H1 (cell line): Measurements from ENCODE around the gene BARHL1. TPM values are rescaled to one million over a fixed set of nuclear protein-coding genes. Genes with fewer than 3 reads are reported as not detected.

ENCODE experiments used
- CTCF ChIA-PET: fragments of 300-600 bp; sonication (Branson Sonifier 250); formaldehyde crosslinking; loops from one replicate; lab custom pipeline; 2021; ENCODE audit not compliant: partially characterized antibody; lab: Charles Lee
- POLR2A ChIA-PET: fragments of 300-600 bp; sonication (Branson Sonifier 250); formaldehyde crosslinking; loops from one replicate; lab custom pipeline; 2021; ENCODE audit warnings: inconsistent platforms; ENCODE audit not compliant: partially characterized antibody; lab: Charles Lee
- DNase-seq, 2 experiments: peaks; one replicate each; pipeline versions ENCODE4 v3.0.0 to v3.0.0-alpha.2; 2010 to 2022; ENCODE audit warnings: low spot score in 2 of 2, low read depth in 1 of 2, mixed read lengths in 1 of 2
- FAIRE-seq: peaks from 2 replicates; lab custom pipeline; 2011; peaks lifted over from hg19 to GRCh38; lab: Jason Lieb, UNC
- H2AFZ ChIP-seq: 2 replicates; pipeline ENCODE4 v1.8.1; 2012; ENCODE audit warnings: low read length, inconsistent platforms
- H2AK5ac ChIP-seq: 2 replicates; pipeline ENCODE4 v1.6.1; 2013; ENCODE audit warnings: low read depth, low read length
- H2BK120ac ChIP-seq: replicated peaks from 2 replicates; pipeline ENCODE3; 2013; ENCODE audit warnings: low read depth, low read length, inconsistent platforms
- H2BK12ac ChIP-seq: 2 replicates; pipeline ENCODE4 v1.6.1; 2013; ENCODE audit warnings: low read depth, low read length
- H2BK15ac ChIP-seq: 2 replicates; pipeline ENCODE4 v1.6.1; 2013; ENCODE audit warnings: low read length
- H2BK20ac ChIP-seq: 2 replicates; pipeline ENCODE4 v1.6.1; 2013; ENCODE audit warnings: low read length
- H2BK5ac ChIP-seq: 2 replicates; pipeline ENCODE4 v1.6.1; 2013; ENCODE audit warnings: low read depth, low read length
- H3K14ac ChIP-seq: 2 replicates; pipeline ENCODE4 v1.6.1; 2013; ENCODE audit warnings: inconsistent platforms; ENCODE audit not compliant: insufficient read length
- H3K18ac ChIP-seq: 2 replicates; pipeline ENCODE4 v1.6.1; 2013; ENCODE audit warnings: low read length; ENCODE audit errors: extremely low read depth
- H3K23ac ChIP-seq: 2 replicates; pipeline ENCODE4 v1.6.1; 2013; ENCODE audit warnings: inconsistent platforms; ENCODE audit not compliant: insufficient read length
- H3K23me2 ChIP-seq: 2 replicates; pipeline ENCODE4 v1.6.1; 2013; ENCODE audit warnings: low read depth, low read length
- H3K27ac ChIP-seq: 2 replicates; pipeline ENCODE4 v1.6.1; 2011; ENCODE audit warnings: low read depth, low read length, inconsistent platforms
- H3K27me3 ChIP-seq, 4 experiments: replicated peaks in 1 of 4; 1 replicate in 1 of 4; 2 replicates in 3 of 4; pipeline versions ENCODE4 v1.6.1 to v1.8.1; 2011 to 2013; ENCODE audit warnings: low read length in 3 of 4, mild to moderate bottlenecking in 3 of 4, inconsistent platforms in 2 of 4, mixed read lengths in 2 of 4, moderate library complexity in 1 of 4; ENCODE audit not compliant: control insufficient read depth in 3 of 4, insufficient read depth in 3 of 4; ENCODE audit errors: extremely low read depth in 1 of 4
- H3K36me3 ChIP-seq, 4 experiments: 2 replicates each; pipeline versions ENCODE4 v1.6.1 to v1.8.1; 2011 to 2013; ENCODE audit warnings: mild to moderate bottlenecking in 4 of 4, low read length in 3 of 4, moderate library complexity in 2 of 4, control low read depth in 1 of 4, inconsistent platforms in 1 of 4; ENCODE audit not compliant: insufficient read depth in 4 of 4, control insufficient read depth in 2 of 4
- H3K4ac ChIP-seq: replicated peaks from 2 replicates; pipeline ENCODE3; 2013; ENCODE audit warnings: low read length, low read depth, mixed read lengths, inconsistent platforms; ENCODE audit not compliant: insufficient read length
- H3K4me1 ChIP-seq, 4 experiments: replicated peaks in 1 of 4; 1 replicate in 1 of 4; 2 replicates in 3 of 4; pipeline versions ENCODE4 v1.6.1 to v1.8.1; 2011 to 2013; ENCODE audit warnings: low read length in 3 of 4, inconsistent platforms in 2 of 4, mixed read lengths in 1 of 4; ENCODE audit not compliant: insufficient read depth in 4 of 4, control insufficient read depth in 3 of 4
- H3K4me2 ChIP-seq, 2 experiments: 2 replicates each; pipeline versions ENCODE4 v1.6.1 to v1.8.1; 2011 to 2013; ENCODE audit warnings: low read depth in 2 of 2, low read length in 2 of 2, control low read depth in 1 of 2, inconsistent platforms in 1 of 2, mild to moderate bottlenecking in 1 of 2; ENCODE audit not compliant: insufficient read depth in 1 of 2
- H3K4me3 ChIP-seq, 4 experiments: fragments of 200-600, 300-600 bp in 1 of 4; sonication (generic), shearing (Covaris generic), sonication (Bioruptor Twin) in 1 of 4; 2 replicates each; pipeline versions ENCODE4 v1.5.1 to v1.8.1; 2011 to 2016; ENCODE audit warnings: low read length in 4 of 4, low read depth in 3 of 4, control low read depth in 2 of 4, inconsistent platforms in 2 of 4, mild to moderate bottlenecking in 2 of 4, mixed read lengths in 1 of 4, moderate library complexity in 1 of 4; ENCODE audit not compliant: insufficient read depth in 2 of 4; ENCODE audit errors: extremely low read depth in 1 of 4
- H3K56ac ChIP-seq: replicated peaks from 2 replicates; pipeline ENCODE3; 2013; ENCODE audit warnings: low read depth, mild to moderate bottlenecking, mixed read lengths, low read length, inconsistent platforms; ENCODE audit not compliant: insufficient read length
- H3K79me1 ChIP-seq: 2 replicates; pipeline ENCODE4 v1.6.1; 2013; ENCODE audit warnings: low read depth, low read length, control low read depth
- H3K79me2 ChIP-seq, 2 experiments: 2 replicates each; pipeline versions ENCODE4 v1.6.1 to v1.8.1; 2012 to 2013; ENCODE audit warnings: low read length in 2 of 2, mild to moderate bottlenecking in 2 of 2, inconsistent platforms in 1 of 2; ENCODE audit not compliant: insufficient read depth in 2 of 2, control insufficient read depth in 1 of 2
- H3K9ac ChIP-seq, 4 experiments: replicated peaks in 1 of 4; 1 replicate in 1 of 4; 2 replicates in 3 of 4; pipeline versions ENCODE4 v1.6.1 to v1.8.1; 2011 to 2013; ENCODE audit warnings: low read depth in 3 of 4, low read length in 3 of 4, control low read depth in 2 of 4, mild to moderate bottlenecking in 2 of 4, moderate library complexity in 2 of 4, inconsistent platforms in 1 of 4; ENCODE audit errors: extremely low read depth in 1 of 4
- H3K9me3 ChIP-seq, 2 experiments: 2 replicates each; pipeline versions ENCODE4 v1.6.1 to v1.8.1; 2012 to 2013; ENCODE audit warnings: mild to moderate bottlenecking in 2 of 2, moderate library complexity in 2 of 2, control low read depth in 1 of 2, inconsistent platforms in 1 of 2, low read depth in 1 of 2, low read length in 1 of 2, mixed read lengths in 1 of 2; ENCODE audit not compliant: insufficient read depth in 2 of 2
- H4K20me1 ChIP-seq, 2 experiments: replicated peaks in 1 of 2; 2 replicates each; pipeline versions ENCODE3 to v1.8.1; 2011 to 2013; ENCODE audit warnings: inconsistent platforms in 2 of 2, low read length in 2 of 2, mild to moderate bottlenecking in 1 of 2; ENCODE audit not compliant: insufficient read depth in 2 of 2, control insufficient read depth in 1 of 2
- H4K5ac ChIP-seq: 2 replicates; pipeline ENCODE4 v1.6.1; 2013; ENCODE audit warnings: low read length, low read depth, mixed read lengths, inconsistent platforms; ENCODE audit not compliant: insufficient read length
- H4K8ac ChIP-seq: 2 replicates; pipeline ENCODE4 v1.8.0; 2013; ENCODE audit warnings: mild to moderate bottlenecking, moderate library complexity, low read length, inconsistent platforms; ENCODE audit not compliant: insufficient read depth; ENCODE audit errors: extremely low read depth
- H4K91ac ChIP-seq: replicated peaks from 2 replicates; pipeline ENCODE3; 2013; ENCODE audit warnings: low read length, mixed read lengths, inconsistent platforms; ENCODE audit not compliant: insufficient read length
- CBX8 ChIP-seq: fragments of 300-800, 300-1000 bp; sonication (generic); IDR thresholded peaks from 2 replicates; pipeline ENCODE4 v1.7.1; 2016; ENCODE audit warnings: low read depth, low read length, borderline replicate concordance
- SP2 ChIP-seq: IDR thresholded peaks from 2 replicates; pipeline ENCODE4 v1.6.1; 2012; ENCODE audit warnings: mild to moderate bottlenecking, low read length, inconsistent platforms
- WGBS, 2 experiments: shearing (Covaris generic) in 1 of 2; methylation state at CpG; one replicate each; pipeline versions ENCODE4 v1.1.6 to v1.1.7; 2013 to 2015; ENCODE audit warnings: low lambda C conversion rate in 2 of 2, mixed read lengths in 2 of 2, inconsistent platforms in 1 of 2, low coverage in 1 of 2, missing lambda C conversion rate in 1 of 2; ENCODE audit not compliant: insufficient replicate concordance in 2 of 2, insufficient coverage in 1 of 2, insufficient read length in 1 of 2; ENCODE audit errors: extremely low coverage in 1 of 2, missing lambda C conversion rate in 1 of 2; 5-methylcytosine and 5-hydroxymethylcytosine counted together
- polyA plus RNA-seq, 7 experiments: library from polyadenylated mRNA; depleted of rRNA in 3 of 7; stranded (reverse) in 5 of 7; unstranded in 2 of 7; fragments of >200 nt in 5 of 7; fragments of 200-250 nt in 2 of 7; gene quantifications; 1 replicate in 5 of 7; 2 replicates in 1 of 7; 4 replicates in 1 of 7; pipeline versions ENCODE4 v1.2.1 to v1.2.3, GENCODE V29; 2011 to 2013; ENCODE audit warnings: missing spikeins in 2 of 7, mixed read lengths in 2 of 7
- total RNA-seq: library from RNA; stranded (reverse); fragmentation: NEBNext Ultra II Directional; extraction: Animal tissue kit (Norgen Biotek cat#: 25700); gene quantifications from 2 replicates; pipeline ENCODE4 v1.2.1, GENCODE V29; 2021

Gene BARHL1
- total and polyA plus RNA-seq, 2 of the 8 experiments (the other 6 are each of a cell fraction or from before 2014, with no cell fraction given): not detected

- H2BK120ac ChIP-seq: no peak overlapping the region
- no peak overlapping the region for H2BK20ac ChIP-seq
- H3K23ac ChIP-seq: no peak overlapping the region
- H3K79me2 ChIP-seq: no peaks in the 10 kb centered on the region
- no peak overlapping the region for H2AK5ac ChIP-seq
- no peak overlapping the region for H3K4me3 ChIP-seq
- CTCF ChIA-PET: interaction anchor here (0.6 to 2.5 kb wide), 5 partner anchors 10 to 94 kb away, joined by 3 to 5 read pairs (median 3); no protein-coding TSS in a partner anchor
- H3K4ac ChIP-seq: no peak overlapping the region
- no peak overlapping the region for H3K27ac ChIP-seq
- no peaks in the 10 kb centered on the region for H3K9me3 ChIP-seq
- H2BK5ac ChIP-seq: no peak overlapping the region
- H4K8ac ChIP-seq: no peak overlapping the region
- H3K4me1 ChIP-seq: peaks cover 0 to 2% (median 0%) of the 10 kb centered on the region in 4 experiments; a peak in 1 of 7 replicates
- H2BK12ac ChIP-seq: no peak overlapping the region
- FAIRE-seq: no peak
- H3K4me2 ChIP-seq: no peak overlapping the region
- POLR2A ChIA-PET: no interaction called here
- H3K23me2 ChIP-seq: no peaks in the 10 kb centered on the region
- H4K20me1 ChIP-seq: peaks cover 3 to 11% of the 10 kb centered on the region in 2 experiments
- no peak overlapping the region for H2AFZ ChIP-seq
- no peaks in the 10 kb centered on the region for H3K27me3 ChIP-seq
- H3K56ac ChIP-seq: no peak overlapping the region
- no peak overlapping the region for H2BK15ac ChIP-seq
- H4K91ac ChIP-seq: no peak overlapping the region
- H4K5ac ChIP-seq: no peak overlapping the region
- no peak overlapping the region for H3K9ac ChIP-seq
- H3K79me1 ChIP-seq: peaks cover 2% of the 10 kb centered on the region
- WGBS, 2 experiments: 56% methylated on average over 3 of the region's 3 CpGs; no CpG with 5 or more reads in 1 of the 2 experiments
- peaks cover 0 to 5% (median 2%) of the 10 kb centered on the region in 4 experiments; a peak in 6 of 8 replicates for H3K36me3 ChIP-seq
- no peak overlapping the region for H3K18ac ChIP-seq
- no peak for DNase-seq
- no peak overlapping the region for H3K14ac ChIP-seq
- TF ChIP-seq SP2: no peak
- no peak for TF ChIP-seq CBX8
Observed at GRCh38 chr9:132602207-132602606, 19.8 kb downstream of the BARHL1 start.
